Measurements from ENCODE around the gene ZSCAN5B. TPM values are rescaled to one million over a fixed set of nuclear protein-coding genes. Genes with fewer than 3 reads are reported as not detected.

Gene ZSCAN5B
- total and polyA plus RNA-seq, 2 of the 8 experiments (the other 6 are each of a cell fraction or from before 2014, with no cell fraction given), result not detected

- H3K9ac ChIP-seq (replicated peaks in 1 of 4; ENCODE audit: extremely low read depth in 1 of 4, low read depth in 3 of 4, low read length in 3 of 4), result peak within 1 kb of the TSS in 3 of 4 experiments; percentile 48 to 79 (median 60); a peak in 6 of 7 replicates
- no peak within 1 kb of the TSS for H2AFZ ChIP-seq (ENCODE audit: low read length)
- H3K36me3 ChIP-seq (ENCODE audit: control insufficient read depth in 2 of 4, insufficient read depth in 4 of 4, low read length in 3 of 4), result no peaks in the 10 kb centered on the region
- no peak within 1 kb of the TSS for H2BK120ac ChIP-seq (replicated peaks; ENCODE audit: low read depth, low read length)
- H3K79me2 ChIP-seq (ENCODE audit: control insufficient read depth in 1 of 2, insufficient read depth in 2 of 2, low read length in 2 of 2), result peaks cover 0 to 30% of the 10 kb centered on the region in 2 experiments; a peak in 2 of 4 replicates
- H4K20me1 ChIP-seq (replicated peaks in 1 of 2; ENCODE audit: control insufficient read depth in 1 of 2, insufficient read depth in 2 of 2, low read length in 2 of 2), result peaks cover 0 to 10% of the 10 kb centered on the region in 2 experiments
- peak within 1 kb of the TSS; percentile 79 for H3K27ac ChIP-seq (ENCODE audit: low read depth, low read length)
- H2BK12ac ChIP-seq (ENCODE audit: low read depth, low read length), result peak within 1 kb of the TSS; percentile 98
- peaks cover 10% of the 10 kb centered on the region for H3K23me2 ChIP-seq (ENCODE audit: low read depth, low read length)
- peak within 1 kb of the TSS; percentile 89 to 93 for H3K4me2 ChIP-seq (ENCODE audit: insufficient read depth in 1 of 2, low read depth in 2 of 2, low read length in 2 of 2)
- no peak within 1 kb of the TSS for H3K14ac ChIP-seq (ENCODE audit: insufficient read length)
- peak within 1 kb of the TSS; percentile 49 for H3K56ac ChIP-seq (replicated peaks; ENCODE audit: insufficient read length, low read depth, low read length)
- no peaks in the 10 kb centered on the region for H3K27me3 ChIP-seq (replicated peaks in 1 of 4; ENCODE audit: control insufficient read depth in 3 of 4, extremely low read depth in 1 of 4, insufficient read depth in 3 of 4, low read length in 3 of 4)
- ChIA-PET POLR2A (ENCODE audit: partially characterized antibody) (interaction anchor here (0.8 to 5.2 kb wide), 6 partner anchors 9 to 33 kb away, joined by 3 to 21 read pairs (median 4); partner anchors contain the start of gene ZNF787), CTCF (ENCODE audit: partially characterized antibody) (interaction anchor here (0.9 to 6.5 kb wide), 4 partner anchors 13 to 35 kb away, joined by 3 to 47 read pairs (median 4); no protein-coding TSS in a partner anchor)
- 3% methylated on average over 42 of the region's 56 CpGs; no CpG with 5 or more reads in 1 of the 2 experiments for WGBS, 2 experiments (ENCODE audit: extremely low coverage in 1 of 2, insufficient coverage in 1 of 2, insufficient read length in 1 of 2, insufficient replicate concordance in 2 of 2, low coverage in 1 of 2, low lambda C conversion rate in 2 of 2, missing lambda C conversion rate in 1 of 2)
- peak within 1 kb of the TSS; percentile 88 for H4K91ac ChIP-seq (replicated peaks; ENCODE audit: insufficient read length, low read length)
- H4K5ac ChIP-seq (ENCODE audit: insufficient read length, low read depth, low read length), result peak within 1 kb of the TSS; percentile 77
- H2BK5ac ChIP-seq (ENCODE audit: low read depth, low read length), result peak within 1 kb of the TSS; percentile 95
- no peaks in the 10 kb centered on the region for H3K9me3 ChIP-seq (ENCODE audit: insufficient read depth in 2 of 2, low read depth in 1 of 2, low read length in 1 of 2)
- peak within 1 kb of the TSS; percentile 100 for H3K18ac ChIP-seq (ENCODE audit: extremely low read depth, low read length)
- H2BK15ac ChIP-seq (ENCODE audit: low read length), result 0 out of 2 replicates have a peak within 1 kb of the TSS, but pooled peaks have one; percentile 18
- H3K4me3 ChIP-seq (ENCODE audit: extremely low read depth in 1 of 4, insufficient read depth in 2 of 4, low read depth in 3 of 4, low read length in 4 of 4), result peak within 1 kb of the TSS; percentile 70 to 78 (median 70)
- DNase-seq (ENCODE audit: low read depth in 1 of 2, low spot score in 2 of 2) (peak; percentile 98 to 99), FAIRE-seq (peak; percentile 84)
- H3K79me1 ChIP-seq (ENCODE audit: low read depth, low read length), result peaks cover 10% of the 10 kb centered on the region
- H3K4ac ChIP-seq (replicated peaks; ENCODE audit: insufficient read length, low read depth, low read length), result peak within 1 kb of the TSS; percentile 53
- no peak within 1 kb of the TSS for H2BK20ac ChIP-seq (ENCODE audit: low read length)
- H3K4me1 ChIP-seq (replicated peaks in 1 of 4; ENCODE audit: control insufficient read depth in 3 of 4, insufficient read depth in 4 of 4, low read length in 3 of 4), result peaks cover 7 to 12% (median 9%) of the 10 kb centered on the region in 4 experiments; a peak in 6 of 7 replicates
- no peak within 1 kb of the TSS for H3K23ac ChIP-seq (ENCODE audit: insufficient read length)
- H2AK5ac ChIP-seq (ENCODE audit: low read depth, low read length), result no peak within 1 kb of the TSS
- no peak within 1 kb of the TSS; the same call in 1 of the 2 replicates for H4K8ac ChIP-seq (ENCODE audit: extremely low read depth, insufficient read depth, low read length)
- TF ChIP-seq SP1 (IDR thresholded peaks at IDR 0.05; ENCODE audit: low read depth, low read length) (peak; percentile 23; the same call in 1 of the 2 replicates), SIX5 (IDR thresholded peaks at IDR 0.05; ENCODE audit: low read depth, low read length) (peak; percentile 95), SP4 (IDR thresholded peaks at IDR 0.05; ENCODE audit: low read length) (0 out of 2 replicates have a peak, but pooled peaks have one; percentile 38), MAX (IDR thresholded peaks at IDR 0.05) (0 out of 2 replicates have a peak, but pooled peaks have one; percentile 75), BACH1 (IDR thresholded peaks at IDR 0.05; ENCODE audit: low read length) (no peak), CREB1 (IDR thresholded peaks at IDR 0.05) (peak; percentile 96), CHD2 (IDR thresholded peaks at IDR 0.05; ENCODE audit: low read length) (peak; percentile 79), ATF3 (IDR thresholded peaks at IDR 0.05; ENCODE audit: insufficient read depth, low read depth, low read length) (peak; percentile 81; the same call in 1 of the 2 replicates), SIN3A (conservative IDR thresholded peaks at IDR 0.05 in 1 of 2, IDR thresholded peaks at IDR 0.05 in 1 of 2; ENCODE audit: low read depth in 1 of 2, low read length in 2 of 2) (peak; percentile 15 to 57; a peak in 2 of 4 replicates), NRF1 (IDR thresholded peaks at IDR 0.05; ENCODE audit: low read depth, low read length) (peak; percentile 79), EGR1 (IDR thresholded peaks at IDR 0.05; ENCODE audit: borderline replicate concordance, low read depth, low read length) (0 out of 2 replicates have a peak, but pooled peaks have one; percentile 8)
Observed at GRCh38 chr19:56140583-56141416, 56.8 kb downstream of the ZSCAN5B start, which contains the start of gene ZNF444. TSS of gene ZNF444 (plus strand) at chr19:56141287. CDS start at chr19:56146912, 5,625 bp downstream.

Measured in H1 (cell line).